ENCODE results near the gene C1orf167.

Gene C1orf167

DNA sequence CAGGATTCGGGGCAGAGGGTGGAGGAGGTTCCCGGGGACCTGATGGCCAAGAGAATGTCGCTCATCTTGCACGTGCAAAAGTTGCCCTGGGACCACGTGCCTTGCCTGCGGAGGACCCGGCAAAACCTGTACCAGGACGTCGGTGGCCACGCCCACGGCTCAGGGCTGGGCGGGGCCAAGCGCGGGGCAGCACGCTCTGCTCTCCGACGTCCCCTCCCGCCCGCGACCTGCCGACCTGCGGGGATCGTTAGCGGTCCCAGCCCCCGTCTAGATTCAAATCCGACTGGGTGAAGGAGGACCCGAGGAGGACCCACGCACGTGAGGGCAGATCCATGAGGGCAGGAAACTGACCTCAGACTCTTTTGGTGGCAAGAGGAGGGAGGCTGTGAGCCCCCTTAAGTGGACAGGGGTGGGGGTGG lies at the start of gene C1orf167:
Gene C1orf167, plus strand, starts transcription at position 206 of the 419 bp plus-strand sequence. CDS start 2,208 bp downstream, outside the sequence.
- no peak for DNase-seq

DNA sequence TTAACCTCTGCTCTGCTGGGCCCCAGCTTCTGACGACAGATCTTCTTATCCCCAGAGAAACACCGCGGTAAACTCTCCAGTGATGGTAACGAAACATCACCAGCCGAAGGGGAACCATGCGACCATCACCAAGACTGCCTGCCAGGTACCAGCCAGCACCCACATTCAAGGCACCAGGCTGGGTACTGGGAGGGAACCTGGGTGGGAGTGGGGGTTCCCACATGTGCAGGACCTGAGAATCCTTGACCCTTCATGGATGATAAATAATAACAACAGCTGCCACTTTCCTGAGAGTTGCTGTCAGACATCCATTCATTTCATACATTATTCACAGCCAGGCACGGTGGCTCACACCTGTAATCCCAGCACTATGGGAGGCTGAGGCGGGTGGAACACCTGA lies 49.7 kb upstream of the C1orf167 start:
- DNase-seq = no peak

GRCh38 chr1:11713095-11713494 lies 48.9 kb upstream of the C1orf167 start:
- DNase-seq = no peak

- no peak for DNase-seq
These were observed 47.0 kb upstream of the C1orf167 start for GRCh38 chr1:11714831-11715575.

GRCh38 chr1:11719313-11720032 lies 42.5 kb upstream of the C1orf167 start:
- no peak for DNase-seq

- no peak for DNase-seq
These were observed 42.0 kb upstream of the C1orf167 start for GRCh38 chr1:11720033-11720376.

- no peak for DNase-seq
These were observed 41.5 kb upstream of the C1orf167 start for GRCh38 chr1:11720525-11720924.

- DNase-seq = no peak
These were observed 40.7 kb upstream of the C1orf167 start for GRCh38 chr1:11721311-11721710.

DNA sequence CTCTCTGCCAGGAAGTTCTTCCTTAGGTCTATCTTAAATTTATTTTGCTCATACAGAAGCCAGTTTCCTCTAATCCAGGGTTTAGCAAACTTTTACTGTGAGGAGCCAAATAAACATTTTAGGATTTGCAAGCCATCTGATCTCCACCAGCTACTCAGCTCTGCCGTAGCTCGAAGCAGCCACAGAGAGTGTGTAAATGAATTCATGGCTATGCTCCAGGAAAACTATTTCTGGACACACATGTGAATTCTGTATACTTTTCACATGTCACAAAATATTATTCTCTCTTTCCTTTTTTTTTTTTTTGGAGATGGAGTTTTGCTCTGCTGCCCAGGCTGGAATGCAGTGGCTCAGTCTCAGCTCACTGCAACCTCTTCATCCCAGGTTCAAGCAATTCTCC lies 39.5 kb upstream of the C1orf167 start:
- DNase-seq = no peak

- DNase-seq = no peak
These were observed 36.4 kb upstream of the C1orf167 start for GRCh38 chr1:11725616-11726015.

DNA sequence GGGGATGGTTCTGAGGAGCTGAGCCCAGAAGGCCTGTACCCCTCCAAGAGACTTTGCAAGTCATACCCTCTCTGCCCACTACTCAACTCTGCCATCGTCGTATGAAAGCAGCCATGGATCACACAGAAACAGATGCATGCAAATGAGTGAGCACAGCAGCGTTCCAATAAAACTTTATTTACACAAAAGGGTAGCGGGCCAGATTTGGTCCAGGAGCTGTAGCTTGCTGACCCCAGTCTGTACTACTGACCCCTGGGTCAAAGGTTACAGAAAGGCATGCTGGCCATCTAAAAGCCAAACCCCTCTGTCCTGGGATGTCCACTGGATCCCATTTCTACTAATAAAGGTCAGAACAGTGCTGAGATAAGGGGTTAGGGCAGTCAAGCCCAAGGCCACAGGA lies 34.9 kb upstream of the C1orf167 start:
- no peak for DNase-seq

GRCh38 chr1:11728126-11728806 lies 33.7 kb upstream of the C1orf167 start:
- no peak for DNase-seq

GRCh38 chr1:11729155-11729497 lies 32.9 kb upstream of the C1orf167 start:
- DNase-seq = no peak

DNA sequence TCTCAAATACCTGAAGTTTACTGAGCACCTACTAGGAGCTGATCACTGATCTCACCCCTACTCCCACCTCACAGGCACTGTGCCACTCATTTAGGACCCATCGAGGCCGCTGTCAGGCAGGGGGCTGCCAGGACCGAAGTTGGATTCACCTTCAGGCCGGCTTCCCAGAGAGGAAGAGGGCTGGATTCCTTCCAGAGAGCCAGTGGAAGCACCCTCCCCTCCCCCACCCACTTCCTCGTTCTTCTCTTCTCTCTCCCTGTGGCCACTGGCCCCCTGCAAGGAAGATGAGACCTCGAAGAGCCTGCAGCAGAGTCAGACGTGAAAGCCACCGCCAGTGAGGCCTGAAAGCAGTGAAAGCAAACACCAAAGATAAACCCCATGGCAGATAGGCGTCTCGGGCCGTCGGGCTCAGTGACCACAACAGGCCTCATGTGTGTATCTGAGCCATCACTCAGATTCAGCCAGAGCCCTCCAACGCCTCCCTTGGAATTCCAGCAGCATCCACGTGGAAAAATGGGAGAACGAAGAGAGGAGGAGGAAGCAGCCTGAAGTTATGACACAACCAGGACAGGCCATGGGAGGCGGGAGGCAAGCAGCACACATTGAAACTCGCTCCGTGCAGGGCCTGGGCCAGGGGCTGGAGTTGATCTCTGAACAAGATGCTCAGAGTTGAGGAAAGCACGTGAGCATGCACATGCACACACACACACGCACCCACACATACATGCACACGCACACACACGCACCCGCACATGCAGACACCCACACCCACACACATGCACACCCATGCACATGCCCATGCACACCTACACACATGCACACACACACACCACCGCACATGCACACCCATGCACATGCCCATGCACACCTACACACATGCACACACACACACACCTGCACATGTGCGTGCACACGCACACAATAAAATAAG lies 32.2 kb upstream of the C1orf167 start:
- no peak for DNase-seq

GRCh38 chr1:11730429-11730891 lies 31.5 kb upstream of the C1orf167 start:
- DNase-seq = no peak

GRCh38 chr1:11731691-11732283 lies 30.2 kb upstream of the C1orf167 start:
- DNase-seq = no peak

DNA sequence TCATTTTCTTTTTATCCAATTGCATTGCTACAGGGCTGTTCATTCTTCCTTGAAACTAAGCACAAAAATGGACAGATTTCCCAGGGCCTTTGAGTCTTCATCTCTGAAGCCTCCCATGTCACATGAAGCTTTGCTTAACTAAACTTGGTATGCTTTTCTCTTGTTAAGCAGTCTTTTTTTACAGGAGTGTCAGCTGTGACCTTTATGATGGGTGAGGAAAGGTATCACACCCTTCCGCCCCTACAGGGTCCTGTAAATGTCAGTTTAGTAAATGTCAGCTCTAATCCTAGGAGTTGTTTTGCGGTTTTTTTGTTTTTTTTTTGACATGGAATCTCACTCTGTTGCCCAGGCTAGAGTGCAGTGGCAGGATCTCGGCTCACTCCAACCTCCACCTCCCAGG lies 28.7 kb upstream of the C1orf167 start:
- DNase-seq = no peak

DNA sequence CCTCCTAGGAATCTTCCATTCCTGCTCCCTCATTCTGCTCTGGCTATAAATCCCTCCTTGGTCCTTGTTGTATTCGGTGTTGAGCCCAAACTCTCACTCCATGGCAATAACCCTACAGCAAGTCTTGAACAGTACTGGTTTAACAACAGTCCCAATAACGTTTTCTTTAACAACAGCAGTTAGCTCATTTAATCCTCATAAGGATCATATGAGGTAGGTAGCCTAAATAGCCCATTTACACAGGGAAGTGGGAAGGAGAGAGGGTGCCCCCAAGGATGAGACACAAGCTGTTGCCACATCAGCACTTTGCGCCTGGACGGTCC lies 26.5 kb upstream of the C1orf167 start:
- no peak for DNase-seq

DNA sequence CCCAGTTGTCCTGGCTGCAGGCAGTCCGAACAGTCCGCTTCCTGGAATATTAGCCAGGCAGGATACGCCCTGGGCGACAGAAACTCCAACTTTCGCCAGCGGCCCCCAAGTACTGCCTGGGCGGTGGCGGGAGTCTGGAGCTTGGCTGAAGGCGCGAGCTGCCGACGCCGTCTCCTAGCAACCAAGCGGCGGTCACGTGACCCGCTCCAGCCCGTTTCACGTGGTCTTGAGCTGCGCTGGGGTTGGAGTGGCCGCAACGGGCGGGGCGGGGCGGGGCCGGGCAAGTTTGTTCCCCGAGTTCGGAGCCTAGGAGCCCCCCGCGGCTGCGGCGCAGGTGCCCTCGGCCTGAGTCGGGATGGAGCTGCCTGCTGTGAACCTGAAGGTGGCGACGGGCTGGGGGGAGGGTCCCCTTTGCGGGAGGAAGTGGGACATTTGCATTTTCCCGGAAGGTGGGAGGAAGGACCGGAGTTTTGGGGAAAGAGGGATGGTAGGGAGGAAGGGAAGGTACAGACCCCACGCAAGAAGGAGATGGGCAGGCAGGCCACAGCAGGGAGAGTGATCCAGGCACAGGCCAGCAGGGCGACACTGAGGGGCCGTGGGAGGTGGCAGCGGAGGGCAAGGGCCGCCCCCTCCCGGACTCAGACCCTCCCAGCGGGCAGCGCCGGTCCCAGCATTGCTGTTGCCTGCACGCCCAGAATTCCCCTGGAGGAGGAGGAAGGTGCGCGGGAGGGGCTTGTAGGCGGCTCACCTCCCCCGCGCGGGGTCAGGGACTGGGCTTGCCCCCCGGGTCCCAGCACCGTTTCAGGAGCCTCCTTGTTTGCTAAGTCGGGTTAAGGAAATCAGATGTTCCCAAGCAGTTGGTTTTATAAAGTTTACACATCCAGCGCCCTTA lies 25.9 kb upstream of the C1orf167 start, which contains the start of gene AGTRAP:
Gene AGTRAP, plus strand, starts transcription at position 283 of the 892 bp plus-strand sequence. Its CDS starts 73 bp downstream, at position 356.
- no peak for DNase-seq

DNA sequence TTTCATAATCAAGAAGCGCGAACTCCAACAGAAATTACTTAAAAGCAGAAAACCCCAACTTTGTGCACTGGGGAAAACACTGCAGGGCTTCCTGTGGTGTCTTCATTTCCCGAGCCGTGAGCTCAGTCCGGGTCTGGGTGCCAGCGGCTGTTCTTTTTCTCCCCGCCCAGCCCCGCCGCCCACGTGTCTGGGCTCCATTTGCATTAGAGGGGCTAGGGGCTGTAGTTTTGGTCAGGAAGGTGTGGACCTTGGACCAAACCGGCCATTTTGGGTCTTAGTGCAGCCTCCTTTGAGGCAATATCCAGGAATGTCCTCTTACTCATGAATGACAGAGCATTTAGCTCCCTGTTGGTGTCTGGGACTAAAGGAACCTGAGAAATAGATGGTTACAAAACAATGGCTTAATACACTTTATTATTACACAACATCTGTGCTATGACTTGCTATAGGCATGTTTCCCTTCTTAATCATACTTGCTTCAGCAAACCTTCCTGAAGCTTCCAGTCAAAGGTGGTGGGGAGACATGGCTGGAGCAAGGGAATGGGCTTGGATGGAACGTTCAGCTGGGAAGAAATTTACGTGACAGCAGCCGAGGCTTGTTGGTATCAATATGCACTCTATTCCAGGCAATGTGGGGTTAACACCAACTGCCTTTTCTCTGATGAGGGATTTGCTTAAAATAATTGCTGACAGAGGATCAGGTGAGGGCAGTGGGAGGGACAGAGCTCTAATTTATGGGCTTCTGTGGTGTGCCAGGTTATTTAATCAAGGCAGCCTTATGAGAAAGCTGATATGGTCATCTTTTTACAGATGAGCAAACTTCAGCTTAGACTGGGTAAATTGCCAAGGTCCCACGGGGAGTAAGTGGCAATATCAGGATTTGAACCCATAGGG lies 25.0 kb upstream of the C1orf167 start:
- no peak for DNase-seq

All from cortex of kidney (tissue), 1 donor.